Activated naive CD4-positive, alpha-beta T cell treated with anti-CD3 and anti-CD28 coated beads, Interleukin-2, amount 50 U/mL, for 16 hours (primary cell): Measurements from ENCODE around the gene TBX5.

Experiments used
- DNase-seq: peaks from one replicate; pipeline ENCODE4 v3.0.0-alpha.2; 2020

The TBX5 gene

DNA sequence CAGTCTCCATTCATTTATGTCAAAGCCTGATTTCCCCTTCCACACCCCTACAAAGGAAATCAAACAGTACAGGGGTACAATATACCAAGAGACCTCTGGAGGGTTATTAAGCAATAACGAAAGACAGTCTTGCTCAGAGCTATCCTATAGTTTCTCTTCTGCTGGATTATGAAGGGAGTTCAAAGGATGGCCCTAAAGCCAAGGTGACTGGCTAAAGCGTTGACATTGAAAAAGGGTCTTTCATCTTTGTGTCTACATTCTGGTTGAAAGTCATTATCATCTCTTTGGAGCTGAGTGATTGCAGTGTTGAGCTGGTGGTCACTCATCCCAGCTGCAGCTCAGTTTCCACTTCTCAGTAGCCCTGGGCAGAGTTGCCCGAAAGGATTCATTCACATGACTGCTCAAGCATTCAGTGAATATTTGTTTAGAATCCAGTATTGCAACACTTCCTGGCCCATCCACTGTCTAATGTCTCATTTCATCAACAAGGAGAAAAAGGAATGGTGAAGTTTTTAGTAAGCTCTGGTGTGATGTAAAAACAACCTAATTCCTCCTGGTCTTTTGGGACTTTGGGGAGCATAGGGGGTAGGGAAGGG is 19.2 kb upstream of the TBX5 start:
- DNase-seq = no peak

DNA sequence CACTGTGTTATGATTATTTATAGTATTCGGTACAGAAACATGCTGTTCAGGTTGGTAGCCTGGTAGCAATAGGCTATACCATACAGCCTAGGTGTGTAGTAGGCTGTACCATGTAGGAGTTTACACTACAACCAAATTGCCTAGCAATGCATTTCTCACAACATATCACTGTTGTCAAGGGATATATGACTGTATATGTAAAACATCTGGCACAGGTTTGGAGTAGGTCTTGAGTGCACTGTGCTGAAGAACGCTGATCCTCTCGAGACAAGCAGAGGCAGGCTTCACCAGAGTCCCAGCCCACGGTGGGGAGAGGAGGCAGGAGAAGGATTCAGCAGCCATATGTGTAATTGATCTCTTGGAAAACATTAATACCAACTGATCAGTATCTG is 15.0 kb upstream of the TBX5 start:
- DNase-seq = no peak

DNA sequence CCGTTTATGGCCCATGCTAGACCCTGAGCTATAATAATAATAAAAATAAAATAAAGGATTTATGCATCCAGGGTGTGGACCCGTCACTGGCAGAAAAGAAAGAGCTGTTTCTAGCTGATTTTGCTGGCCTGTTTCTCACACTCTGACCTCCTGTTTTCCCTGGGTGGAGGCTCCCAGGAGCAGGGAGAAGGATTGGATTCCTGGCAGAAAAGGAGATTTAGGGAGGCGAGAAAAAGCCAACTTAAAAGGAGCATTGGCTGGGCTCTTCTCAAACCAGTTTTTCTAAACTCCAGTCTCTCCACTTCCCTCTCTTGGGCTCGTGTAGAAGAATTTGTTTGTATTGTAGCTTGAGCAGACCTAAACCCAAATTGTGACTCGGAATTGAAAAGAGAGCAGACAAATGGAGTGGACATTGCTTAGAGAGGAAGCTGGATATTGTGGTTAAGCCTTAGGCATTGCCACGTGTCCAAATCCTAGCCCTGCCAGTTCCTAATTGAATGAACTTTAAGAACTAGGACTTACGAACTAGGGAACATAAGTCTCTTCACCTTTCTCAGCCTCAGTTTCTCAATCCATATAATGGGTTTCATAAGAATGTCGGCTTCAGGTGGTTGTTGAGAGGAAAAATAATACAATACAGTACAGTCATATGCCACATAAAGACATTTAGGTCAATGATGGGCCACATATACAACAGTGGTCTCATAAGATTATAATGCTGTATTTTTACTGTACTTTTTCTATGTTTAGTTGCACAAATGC is 14.4 kb upstream of the TBX5 start:
- no peak for DNase-seq

DNA sequence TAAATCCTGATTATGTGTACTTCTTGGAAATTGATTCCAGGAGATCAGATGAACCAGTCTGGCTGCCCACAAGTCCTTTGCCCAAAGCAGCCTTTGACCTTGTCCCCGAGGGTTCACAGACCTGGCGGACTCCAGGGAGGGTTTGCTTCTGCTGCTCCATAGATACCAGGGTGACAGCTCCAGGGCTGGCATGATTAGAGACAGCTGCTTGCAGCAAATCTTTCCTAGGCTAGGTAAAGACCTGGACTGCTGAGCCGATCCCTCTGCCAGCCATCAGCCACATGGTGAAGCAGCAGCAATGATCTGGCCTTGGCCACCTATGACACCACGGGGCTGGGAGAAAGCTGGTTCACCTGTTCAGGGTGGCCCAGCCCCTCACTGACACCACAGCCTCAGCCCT is 10.1 kb upstream of the TBX5 start:
- DNase-seq = no peak

DNA sequence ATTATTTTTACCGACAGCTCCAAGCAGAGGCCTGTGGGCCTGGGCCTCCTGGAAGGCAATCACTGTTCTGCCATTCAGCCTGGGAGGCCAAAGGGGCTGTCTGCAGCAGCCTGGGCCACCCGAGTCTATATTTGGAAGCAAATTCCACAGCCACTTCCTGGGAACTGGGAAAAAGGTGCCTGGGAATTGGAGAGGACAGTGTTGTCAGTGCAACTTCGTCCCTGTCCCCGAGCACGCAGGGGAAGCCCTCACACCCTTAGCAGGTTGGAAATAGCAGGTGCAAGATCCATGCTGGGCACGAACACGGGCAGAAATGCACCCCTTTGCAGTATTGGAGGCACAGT is 9.6 kb upstream of the TBX5 start:
- DNase-seq = no peak

DNA sequence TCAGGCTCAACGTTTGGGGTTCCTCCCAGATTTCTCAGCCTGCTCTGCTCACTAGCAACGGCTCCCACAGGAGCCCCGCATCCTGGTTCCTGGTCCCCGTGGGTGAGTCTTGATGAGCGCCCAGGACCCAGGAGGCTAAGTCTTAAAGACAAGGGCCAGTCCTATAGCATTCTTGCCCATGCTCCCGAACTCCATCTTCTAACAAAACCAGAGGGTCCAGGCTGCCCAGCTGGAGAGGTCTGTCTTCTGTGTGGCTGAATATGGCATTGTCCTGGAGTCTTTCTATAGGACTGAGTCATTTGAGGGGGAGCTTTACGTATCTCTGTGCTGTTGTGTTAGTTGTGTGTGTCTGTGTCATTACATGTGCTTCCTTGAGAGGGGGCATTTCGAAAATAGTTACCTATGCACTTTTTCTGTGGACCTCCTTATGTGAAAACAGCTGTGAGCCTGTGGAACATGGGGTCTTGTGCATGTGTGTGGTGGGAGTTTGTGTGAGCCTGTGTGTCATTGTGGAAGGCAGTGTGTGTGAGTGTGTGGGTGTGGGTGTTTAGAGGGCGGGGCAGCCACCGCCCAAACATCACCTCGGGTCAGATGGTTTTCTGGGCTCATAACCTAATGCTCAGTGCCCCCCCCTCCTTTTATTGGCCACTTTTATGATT is 9.1 kb upstream of the TBX5 start:
- no peak for DNase-seq

DNA sequence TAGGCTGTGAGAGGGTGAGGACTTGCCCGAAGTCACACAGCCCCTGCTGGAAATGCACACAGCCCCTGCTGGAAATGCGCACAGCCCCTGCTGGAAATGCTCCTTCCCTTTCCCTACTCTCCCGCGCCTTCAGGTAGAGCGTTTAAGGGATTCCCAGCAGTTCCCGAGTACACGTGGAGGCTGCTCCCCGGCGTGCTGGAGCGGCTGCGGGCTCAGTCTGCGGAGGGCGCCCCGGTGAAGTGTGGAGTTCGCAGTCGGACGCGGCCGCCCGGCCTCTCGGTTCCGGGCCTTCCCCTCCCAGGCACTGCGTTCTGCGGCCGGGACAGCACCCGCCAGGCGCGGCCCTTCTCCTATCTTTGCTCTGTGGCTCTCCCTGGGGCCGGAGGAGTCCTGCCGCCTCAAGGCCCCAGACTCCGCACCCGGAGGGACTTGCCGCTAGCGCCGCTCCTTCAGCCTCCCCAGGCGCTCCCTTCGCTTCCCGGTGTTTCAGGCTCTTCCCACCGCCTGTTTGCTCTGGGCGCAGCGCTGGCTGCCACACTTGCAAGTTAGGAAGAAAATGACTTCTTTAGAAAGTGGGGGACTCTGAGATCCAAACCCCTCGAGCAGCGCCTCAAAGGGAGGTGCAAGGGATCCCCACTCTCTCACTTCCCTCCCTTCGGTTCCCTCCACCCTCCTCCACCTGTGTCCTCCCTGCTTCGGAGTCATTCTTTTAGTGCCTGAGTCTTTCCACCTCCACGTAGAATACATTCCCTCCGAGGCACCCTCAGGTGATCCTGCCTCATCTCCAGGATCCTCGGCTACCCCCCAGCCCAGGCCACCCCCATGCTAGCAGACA is 8.3 kb upstream of the TBX5 start:
- no peak for DNase-seq

DNA sequence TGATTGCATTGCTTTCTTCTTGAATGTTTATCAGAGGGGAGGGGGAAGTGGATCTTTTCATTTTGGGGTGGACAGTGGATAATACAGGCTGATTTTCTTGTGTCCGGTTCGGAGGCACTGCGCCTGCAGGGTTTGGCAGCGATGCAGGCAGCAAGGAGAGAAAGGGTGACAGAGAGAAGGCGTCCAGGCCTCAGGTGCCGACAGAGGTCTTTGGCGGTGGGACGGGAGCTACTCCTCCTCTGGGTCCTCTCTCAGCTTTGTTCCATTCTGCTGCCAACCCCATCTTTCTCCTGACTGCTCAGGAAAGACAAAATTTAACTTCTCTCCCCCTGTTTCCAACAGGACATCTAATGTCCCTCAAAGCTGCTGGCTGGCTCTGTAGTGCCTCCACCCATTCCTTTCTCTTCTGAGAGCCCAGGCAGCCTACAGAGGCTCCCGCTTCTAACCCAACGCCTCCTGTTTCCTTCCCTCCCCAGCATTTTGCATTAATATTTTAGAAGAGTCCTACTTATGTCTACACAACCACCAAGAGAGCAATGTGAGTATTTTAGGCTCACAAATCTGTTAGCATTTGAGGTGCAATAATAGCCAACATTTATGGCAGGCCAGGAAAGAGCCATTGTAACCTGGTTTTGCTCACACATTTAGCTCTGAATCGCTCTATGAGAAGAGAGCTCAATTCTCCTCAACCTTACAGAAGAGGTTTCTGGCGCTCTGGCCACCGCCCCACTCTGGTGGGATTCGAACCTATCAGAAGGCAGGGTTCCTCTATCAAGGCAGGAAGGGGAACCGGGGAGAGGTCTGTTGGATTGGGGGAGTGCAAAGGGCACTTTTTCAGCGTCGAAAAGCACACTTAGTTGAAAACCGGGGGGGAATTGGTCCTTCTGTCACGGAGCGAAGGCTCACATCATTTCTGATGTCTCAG is 7.1 kb upstream of the TBX5 start:
- no peak for DNase-seq

DNA sequence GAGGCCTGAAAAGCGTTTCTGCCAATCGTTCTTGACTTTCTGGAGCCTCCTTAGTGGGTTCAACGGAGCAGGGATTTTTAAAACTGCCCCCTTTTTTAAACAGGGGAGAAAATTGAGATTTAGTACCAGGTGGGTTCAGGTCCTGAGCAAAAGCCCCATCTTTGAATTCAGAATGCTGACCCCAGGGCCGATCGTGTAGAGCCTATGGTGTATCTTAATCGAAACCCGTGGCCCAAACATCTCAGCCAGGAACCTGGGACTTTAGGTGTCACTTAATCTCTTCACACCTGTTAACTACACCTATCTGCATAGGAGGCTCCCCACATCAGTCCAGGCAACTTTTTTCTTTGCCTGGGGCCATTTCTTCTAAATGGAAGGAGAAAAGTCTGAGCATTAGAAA is 6.4 kb upstream of the TBX5 start:
- DNase-seq = no peak

DNA sequence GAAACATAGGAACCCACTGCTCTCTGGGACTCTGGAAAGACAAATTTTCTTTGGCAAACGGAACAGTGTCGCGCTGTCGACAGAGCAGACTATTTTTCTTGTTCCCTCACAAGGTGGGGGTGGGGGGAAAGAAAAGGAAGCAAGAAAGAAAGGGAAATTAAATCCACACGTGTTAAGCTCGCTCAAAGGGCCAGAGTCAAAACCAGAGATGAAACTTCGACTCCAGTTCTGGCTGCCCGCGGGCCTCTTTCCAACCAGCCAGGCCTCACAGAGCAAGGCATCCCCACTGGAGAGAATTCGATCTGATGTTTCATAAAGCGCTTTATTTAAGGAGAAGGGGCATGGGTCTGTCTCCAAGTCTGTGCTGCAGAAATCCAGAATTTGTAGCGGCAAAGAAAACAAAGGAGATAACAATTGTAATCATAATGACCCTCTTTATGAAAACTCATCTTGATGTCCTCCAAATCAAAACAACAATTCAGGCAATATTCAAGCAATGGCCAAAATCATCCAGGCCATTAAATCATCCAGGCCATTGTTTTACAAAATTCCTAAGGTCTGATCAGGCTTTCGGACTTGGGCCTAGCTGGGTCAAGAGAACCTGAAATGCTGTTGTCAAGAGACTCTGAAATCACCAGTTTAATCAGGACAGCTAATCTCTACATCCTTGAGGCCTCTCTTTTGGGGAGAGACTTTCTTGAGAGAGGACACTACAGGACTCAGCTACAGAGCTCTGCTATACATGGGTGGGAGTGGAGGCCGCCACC is 5.3 kb upstream of the TBX5 start:
- DNase-seq = no peak

DNA sequence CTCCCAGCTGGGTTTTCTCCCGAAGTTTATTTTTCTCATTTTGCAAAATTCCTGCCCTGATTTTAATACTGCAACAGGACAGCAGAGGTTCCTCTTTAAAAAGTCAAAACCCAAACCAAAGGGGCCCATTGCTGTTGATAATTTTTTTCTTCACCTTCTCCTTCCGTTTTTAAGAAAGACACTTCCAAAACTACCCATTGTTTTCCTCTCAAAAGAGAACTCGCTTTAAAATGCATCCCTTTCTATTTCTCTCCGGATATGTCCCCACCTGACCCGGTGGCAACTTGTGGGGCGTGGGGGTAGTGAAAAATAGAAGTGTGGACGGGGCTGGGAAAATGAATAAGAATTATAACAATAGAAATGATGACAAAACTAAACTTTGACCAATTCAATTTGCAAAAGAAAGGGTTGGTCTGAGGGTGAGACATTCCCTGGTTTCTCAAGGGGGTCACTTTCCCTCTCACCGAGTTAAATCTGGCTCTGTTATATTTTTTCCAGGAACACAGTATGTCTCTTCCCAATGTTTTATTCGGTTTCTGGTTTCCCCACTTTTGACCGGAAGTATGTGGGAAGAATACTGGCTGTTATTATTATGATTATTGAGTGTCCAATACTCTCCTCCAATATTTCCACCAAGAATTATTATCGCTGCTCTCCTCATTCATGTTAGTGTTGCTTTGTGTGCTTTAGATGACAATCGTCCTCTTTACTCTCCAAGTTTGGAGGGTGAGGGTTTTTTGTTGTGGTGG is 4.1 kb upstream of the TBX5 start:
- DNase-seq = no peak

DNA sequence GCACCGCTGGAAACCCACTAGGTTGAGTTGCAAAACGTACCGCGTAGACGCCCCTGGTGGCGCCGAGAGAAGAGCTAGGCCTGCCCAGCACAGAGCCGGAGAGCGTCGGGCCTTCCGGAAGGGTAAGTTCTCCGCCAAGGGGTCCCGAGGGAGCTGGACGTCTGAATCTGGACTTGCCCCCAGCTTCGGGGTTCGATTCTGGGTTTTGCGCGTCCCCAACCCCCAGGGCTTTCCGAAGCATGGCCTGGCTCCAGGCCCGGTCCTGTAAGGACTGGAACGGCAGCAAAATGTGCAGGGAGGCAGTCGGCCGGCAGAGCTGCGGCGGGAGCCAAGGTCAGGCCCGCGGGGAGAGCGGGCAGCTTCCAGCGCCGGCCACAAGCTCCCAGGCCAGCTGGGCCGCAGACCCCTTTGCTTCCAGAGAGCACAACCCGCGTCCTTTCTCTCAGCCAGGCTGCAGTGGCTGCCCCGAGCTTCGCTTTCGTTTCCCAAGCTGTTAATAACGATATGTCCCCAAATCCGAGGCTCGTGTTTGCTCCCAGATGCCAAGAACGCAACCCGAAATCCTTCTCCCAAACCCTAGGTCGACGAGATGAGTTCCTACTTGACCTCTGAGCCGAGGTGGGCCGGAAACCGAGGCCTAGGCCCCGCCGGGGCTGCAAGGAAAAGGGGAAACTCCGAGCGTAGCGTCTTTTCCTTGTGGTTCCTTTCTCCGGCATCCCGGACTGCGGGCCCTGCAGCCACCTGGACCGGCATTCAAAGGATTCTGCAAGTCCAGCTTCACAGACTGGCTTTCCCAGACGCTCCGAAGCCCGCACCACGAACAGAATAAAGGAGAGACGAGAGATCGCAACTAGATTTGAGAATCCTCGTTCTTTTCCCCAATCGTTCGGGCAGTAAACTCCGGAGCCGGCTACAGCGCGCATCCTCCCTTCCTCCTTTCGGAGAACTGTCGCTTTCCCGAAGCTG is 3.2 kb upstream of the TBX5 start:
- no peak for DNase-seq

DNA sequence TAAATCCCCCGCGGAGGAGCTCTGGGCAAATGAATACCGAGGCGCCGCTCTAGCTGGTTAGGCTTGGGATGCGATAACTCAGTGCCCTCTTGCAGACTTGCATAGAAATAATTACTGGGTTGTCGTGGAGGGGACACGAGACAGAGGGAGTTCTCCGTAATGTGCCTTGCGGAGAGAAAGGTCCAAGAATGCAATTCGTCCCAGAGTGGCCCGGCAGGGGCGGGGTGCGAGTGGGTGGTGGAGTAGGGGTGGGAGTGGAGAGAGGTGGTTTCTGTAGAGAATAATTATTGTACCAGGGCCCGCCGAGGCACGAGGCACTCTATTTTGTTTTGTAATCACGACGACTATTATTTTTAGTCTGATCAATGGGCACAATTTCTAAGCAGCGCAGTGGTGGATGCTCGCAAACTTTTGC is 2.5 kb upstream of the TBX5 start:
- DNase-seq = no peak

DNA sequence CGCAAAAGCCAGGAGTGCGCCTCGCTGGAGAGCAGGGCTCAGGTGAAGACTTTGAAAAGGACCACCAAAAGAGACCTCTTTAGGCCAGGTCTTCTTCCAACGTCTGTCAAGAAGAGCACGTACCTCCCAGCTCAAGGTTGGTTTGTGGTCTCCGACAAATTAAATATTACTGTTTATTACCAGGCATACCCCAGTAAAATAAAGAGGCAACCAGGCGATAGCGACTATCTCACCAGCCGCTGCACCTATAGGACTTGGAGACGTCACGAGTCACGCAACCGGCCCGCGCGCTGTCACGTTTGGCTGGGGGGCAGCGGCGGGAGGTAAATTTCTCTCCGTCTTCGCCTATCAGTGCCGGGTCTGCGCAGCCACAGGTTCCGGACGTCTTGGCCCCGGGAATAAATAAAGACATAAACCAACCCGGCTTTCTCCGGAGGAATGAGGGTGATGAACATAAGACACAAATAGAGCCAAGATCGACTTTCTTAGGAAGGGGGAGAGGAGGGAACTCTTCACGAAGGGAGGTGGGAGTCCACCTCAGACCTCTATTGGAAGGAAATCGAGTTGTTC is 2.0 kb upstream of the TBX5 start:
- no peak for DNase-seq

DNA sequence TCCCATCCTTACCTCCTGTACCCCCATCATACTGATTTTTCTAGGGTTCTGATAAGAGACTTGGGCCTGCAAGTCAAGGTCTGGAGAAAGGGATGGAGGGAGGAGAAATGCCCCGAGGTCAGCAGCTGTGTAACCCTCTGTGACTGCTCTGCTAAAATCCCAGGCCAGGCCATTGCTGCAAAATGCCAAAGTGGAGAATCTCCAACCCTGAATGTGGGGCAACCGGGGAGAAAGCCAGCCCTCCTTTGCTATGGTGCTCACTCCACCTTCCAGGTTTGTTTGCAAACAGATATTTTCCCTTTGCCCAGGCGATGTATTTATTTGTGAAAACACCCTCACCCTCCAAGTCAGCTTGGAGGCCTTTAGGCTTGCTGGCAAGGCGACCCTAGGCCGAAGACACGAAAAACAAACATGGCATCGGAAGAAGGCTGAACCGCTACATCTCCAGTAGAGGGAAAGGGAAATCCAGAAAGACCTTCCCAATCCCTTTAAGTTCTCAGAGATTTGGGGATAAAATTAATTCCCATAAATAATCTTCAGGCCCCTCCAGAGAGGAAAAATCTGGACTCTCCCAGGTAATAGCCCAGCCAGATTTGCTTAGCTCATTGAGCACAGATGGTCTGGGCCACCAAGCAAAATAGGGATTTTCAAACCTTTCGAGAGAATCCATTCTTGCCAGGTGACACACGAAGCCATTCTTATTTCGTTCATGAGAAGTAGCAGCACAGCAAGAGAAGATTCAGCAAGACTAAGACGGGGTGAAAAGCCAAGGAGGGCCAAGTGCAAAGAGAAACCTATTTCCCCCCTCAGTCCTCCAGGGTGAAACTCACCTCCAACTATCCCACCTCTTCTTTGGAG is 1.3 kb upstream of the TBX5 start:
- DNase-seq = no peak

DNA sequence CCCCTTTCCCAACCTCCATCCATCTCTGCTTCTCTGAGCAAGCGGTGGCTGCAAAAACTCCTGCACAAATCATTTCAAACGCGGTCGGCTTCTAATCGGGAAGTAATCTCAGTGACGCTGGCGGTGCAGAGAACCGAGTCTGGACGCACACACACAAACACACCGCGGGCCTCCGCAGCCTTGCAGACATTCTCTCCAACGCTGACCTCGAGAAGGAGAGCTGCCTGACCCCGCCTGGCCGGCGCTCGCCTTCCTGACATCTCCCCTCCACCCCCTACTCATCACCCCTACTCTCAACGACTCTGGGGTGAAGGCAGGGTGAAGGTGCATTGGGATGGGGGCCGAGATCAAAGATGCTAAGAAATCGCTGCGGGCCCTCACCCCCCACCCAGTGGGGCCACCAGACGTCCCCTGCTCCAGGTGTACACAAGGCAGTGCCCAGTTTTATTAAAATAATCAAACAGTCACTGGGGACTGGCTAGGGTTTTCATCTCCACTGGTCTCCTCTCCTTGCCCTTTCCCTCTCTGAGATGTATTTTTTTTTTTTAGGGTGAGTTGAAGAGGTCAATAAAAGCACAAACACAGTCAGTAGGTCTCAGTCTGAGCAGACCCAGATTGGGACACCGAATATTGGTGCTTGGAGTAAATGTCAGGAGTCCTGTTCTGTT is 506 bp upstream of the TBX5 start:
- no peak for DNase-seq

DNA sequence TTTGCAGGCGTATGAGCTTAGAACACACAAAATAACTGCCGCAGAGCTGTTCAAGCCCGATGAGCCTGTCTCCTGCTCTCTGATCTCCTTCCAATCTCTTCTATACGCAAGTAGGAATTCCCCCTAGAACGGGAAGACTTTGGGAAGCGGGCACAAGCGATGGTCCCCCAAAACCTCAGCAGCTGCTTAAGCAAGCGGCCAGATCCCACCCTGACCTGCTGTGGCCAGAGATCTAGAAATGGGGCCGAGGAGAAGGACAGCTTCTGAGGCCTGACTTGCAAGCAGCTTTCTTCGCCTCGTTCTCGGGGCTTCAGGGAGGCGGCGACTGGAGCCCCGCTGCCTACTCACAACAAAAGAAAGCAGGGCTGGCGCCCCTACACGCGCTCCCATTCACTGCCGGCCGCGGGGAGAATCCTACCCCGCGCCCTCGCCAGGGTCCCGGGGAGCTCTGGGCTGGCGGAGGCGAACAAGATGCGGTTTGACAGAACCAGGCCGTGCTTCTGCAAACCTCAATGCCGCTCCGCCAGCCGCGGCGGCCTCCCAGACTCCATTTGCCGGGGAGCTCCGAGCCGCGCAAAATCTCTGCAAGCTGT is 922 bp downstream of the TBX5 start:
- no peak for DNase-seq
